ENCODE data around the gene NAXD.

DNA sequence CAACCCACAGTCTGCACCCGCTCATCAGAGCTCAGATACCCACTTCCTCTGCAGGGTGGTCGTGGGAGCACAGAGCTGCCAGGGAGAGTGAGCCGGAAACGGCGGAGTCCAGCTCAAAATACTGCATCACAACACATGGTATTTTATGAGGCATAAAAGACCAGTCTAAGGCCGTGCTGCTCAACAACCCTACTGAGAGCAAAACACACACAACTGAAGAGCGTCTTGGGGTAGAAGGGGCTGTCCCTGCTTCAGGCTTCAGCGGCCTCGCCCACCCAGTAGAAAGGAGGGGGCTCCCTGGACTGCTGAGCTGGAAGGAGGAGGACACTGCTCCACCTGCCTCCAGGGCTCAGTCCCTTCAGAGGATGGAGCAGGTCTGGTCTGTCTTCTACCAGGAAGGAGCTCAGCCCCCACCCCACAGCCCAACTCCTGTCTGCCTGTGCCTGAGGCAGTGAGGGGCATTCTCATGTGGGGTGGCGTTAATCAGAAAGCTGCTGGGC is 36.9 kb downstream of the NAXD start:
- TF ChIP-seq, protein P1, sequence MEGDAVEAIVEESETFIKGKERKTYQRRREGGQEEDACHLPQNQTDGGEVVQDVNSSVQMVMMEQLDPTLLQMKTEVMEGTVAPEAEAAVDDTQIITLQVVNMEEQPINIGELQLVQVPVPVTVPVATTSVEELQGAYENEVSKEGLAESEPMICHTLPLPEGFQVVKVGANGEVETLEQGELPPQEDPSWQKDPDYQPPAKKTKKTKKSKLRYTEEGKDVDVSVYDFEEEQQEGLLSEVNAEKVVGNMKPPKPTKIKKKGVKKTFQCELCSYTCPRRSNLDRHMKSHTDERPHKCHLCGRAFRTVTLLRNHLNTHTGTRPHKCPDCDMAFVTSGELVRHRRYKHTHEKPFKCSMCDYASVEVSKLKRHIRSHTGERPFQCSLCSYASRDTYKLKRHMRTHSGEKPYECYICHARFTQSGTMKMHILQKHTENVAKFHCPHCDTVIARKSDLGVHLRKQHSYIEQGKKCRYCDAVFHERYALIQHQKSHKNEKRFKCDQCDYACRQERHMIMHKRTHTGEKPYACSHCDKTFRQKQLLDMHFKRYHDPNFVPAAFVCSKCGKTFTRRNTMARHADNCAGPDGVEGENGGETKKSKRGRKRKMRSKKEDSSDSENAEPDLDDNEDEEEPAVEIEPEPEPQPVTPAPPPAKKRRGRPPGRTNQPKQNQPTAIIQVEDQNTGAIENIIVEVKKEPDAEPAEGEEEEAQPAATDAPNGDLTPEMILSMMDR (IDR thresholded peaks at IDR 0.05 in 2 of 3, conservative IDR thresholded peaks at IDR 0.05 in 1 of 3; ENCODE audit: borderline replicate concordance in 1 of 3, insufficient read depth in 1 of 3, low read depth in 2 of 3, low read length in 2 of 3): no peak
- no peak for TF ChIP-seq CBX3 (IDR thresholded peaks at IDR 0.05; ENCODE audit: low read depth)

Data from HCT116 (cell line).